OCI-LY3 (cell line): Measurements from ENCODE around the gene SLC35D2.

ENCODE experiments used
- EZH2phosphoT487 ChIP-seq: fragments of 200-600 bp; shearing (Covaris generic); IDR thresholded peaks from 2 replicates; pipeline ENCODE4 v1.6.1; 2018; ENCODE audit warnings: antibody characterized with exemption, mixed run types, low read depth
- TF ChIP-seq, protein P1 (sequence below): fragments of 200-600, 300-600 bp; sonication (generic); IDR thresholded peaks from 2 replicates; pipeline ENCODE4 v1.5.1; 2014; ENCODE audit warnings: antibody characterized with exemption, low read length, low read depth

DNA sequence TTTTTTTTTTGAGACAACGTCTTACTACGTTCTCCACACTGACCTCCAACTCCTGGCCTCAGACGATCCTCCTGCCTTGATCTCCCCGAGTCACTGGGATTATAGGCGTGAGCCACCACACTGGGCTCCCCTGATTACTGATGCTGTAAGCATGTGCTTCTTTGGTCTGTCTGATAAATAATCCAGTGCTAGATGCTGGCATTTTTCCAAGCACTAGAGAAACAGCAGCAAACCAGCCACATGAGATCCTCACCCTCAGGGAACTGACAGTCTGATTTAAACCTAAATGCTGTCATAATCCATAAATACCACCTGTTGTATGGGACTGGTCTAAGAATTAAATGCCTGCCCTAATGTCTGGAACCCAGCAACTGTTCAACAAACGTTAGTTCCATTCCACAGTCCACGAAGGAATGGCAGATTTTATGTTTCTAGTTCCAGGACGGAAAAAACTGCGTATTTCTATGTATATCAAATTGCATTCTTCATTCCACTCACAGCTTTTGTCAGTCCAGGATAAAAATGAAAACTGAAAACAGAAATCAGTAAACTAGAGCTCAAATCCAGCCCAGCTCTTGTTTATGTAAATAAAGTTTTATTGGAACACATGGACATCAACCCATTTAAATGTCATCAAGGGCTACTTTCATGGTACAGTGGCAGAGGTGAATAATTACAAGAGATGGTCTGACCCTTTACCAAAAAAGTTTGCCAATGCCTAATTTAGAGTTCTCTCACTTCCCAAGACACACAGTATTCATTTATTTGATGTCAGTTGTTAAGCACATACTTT is 20.1 kb downstream of the SLC35D2 start:
- TF ChIP-seq, protein P1, sequence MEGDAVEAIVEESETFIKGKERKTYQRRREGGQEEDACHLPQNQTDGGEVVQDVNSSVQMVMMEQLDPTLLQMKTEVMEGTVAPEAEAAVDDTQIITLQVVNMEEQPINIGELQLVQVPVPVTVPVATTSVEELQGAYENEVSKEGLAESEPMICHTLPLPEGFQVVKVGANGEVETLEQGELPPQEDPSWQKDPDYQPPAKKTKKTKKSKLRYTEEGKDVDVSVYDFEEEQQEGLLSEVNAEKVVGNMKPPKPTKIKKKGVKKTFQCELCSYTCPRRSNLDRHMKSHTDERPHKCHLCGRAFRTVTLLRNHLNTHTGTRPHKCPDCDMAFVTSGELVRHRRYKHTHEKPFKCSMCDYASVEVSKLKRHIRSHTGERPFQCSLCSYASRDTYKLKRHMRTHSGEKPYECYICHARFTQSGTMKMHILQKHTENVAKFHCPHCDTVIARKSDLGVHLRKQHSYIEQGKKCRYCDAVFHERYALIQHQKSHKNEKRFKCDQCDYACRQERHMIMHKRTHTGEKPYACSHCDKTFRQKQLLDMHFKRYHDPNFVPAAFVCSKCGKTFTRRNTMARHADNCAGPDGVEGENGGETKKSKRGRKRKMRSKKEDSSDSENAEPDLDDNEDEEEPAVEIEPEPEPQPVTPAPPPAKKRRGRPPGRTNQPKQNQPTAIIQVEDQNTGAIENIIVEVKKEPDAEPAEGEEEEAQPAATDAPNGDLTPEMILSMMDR = no peak
- no peak for TF ChIP-seq EZH2phosphoT487
